Smooth muscle cell (in vitro differentiated cells): ENCODE measurements around the gene FBLN2. TPM values are rescaled to one million over a fixed set of nuclear protein-coding genes. Genes with fewer than 3 reads are reported as not detected.

ENCODE experiments used
- DNase-seq: peaks from one replicate; lab custom pipeline; 2025; ENCODE audit not compliant: unreplicated experiment; lab: John Stamatoyannopoulos, UW
- H2AFZ ChIP-seq: fragments of 200-600 bp; sonication (generic); 2 replicates; pipeline ENCODE4 v1.6.0; 2016; ENCODE audit warnings: antibody characterized with exemption, low read depth, mild to moderate bottlenecking
- H3F3A ChIP-seq: fragments of 200-600 bp; sonication (generic); 2 replicates; pipeline ENCODE4 v1.6.0; 2017; ENCODE audit warnings: antibody characterized with exemption, low read depth
- H3K27ac ChIP-seq: fragments of 200-600 bp; sonication (generic); 2 replicates; pipeline ENCODE4 v1.5.1; 2016; ENCODE audit warnings: low read depth, mild to moderate bottlenecking
- H3K27me3 ChIP-seq: fragments of 200-600 bp; sonication (generic); 2 replicates; pipeline ENCODE4 v1.6.1; 2016; ENCODE audit warnings: low read depth, mild to moderate bottlenecking
- H3K36me3 ChIP-seq: fragments of 200-600 bp; sonication (generic); 2 replicates; pipeline ENCODE4 v1.5.1; 2016; ENCODE audit warnings: low read depth
- H3K4me1 ChIP-seq: fragments of 200-600 bp; sonication (generic); 2 replicates; pipeline ENCODE4 v1.5.1; 2016; ENCODE audit warnings: low read depth
- H3K4me2 ChIP-seq: fragments of 200-600 bp; sonication (generic); 2 replicates; pipeline ENCODE4 v1.6.0; 2016; ENCODE audit warnings: mild to moderate bottlenecking
- H3K4me3 ChIP-seq: fragments of 200-600 bp; sonication (generic); 2 replicates; pipeline ENCODE4 v1.5.1; 2016; ENCODE audit warnings: mild to moderate bottlenecking
- H3K79me2 ChIP-seq: fragments of 200-600 bp; sonication (generic); 2 replicates; pipeline ENCODE4 v1.6.0; 2016; ENCODE audit warnings: low read depth, mild to moderate bottlenecking
- H3K9ac ChIP-seq: fragments of 200-600 bp; sonication (generic); 2 replicates; pipeline ENCODE4 v1.6.0; 2016; ENCODE audit warnings: low read depth
- H3K9me3 ChIP-seq: fragments of 200-600 bp; sonication (generic); replicated peaks from 2 replicates; pipeline ENCODE4 v1.5.1; 2016; ENCODE audit warnings: low read depth
- H4K20me1 ChIP-seq: fragments of 200-600 bp; sonication (generic); 2 replicates; pipeline ENCODE4 v1.6.0; 2016; ENCODE audit warnings: low read depth
- CTCF ChIP-seq: fragments of 200-600 bp; sonication (generic); IDR thresholded peaks from 2 replicates; pipeline ENCODE4 v1.5.1; 2017; ENCODE audit warnings: borderline replicate concordance, mild to moderate bottlenecking, antibody characterized with exemption; ENCODE audit not compliant: insufficient read depth, poor library complexity, severe bottlenecking
- WGBS: methylation state at CpG from one replicate; pipeline ENCODE4 v1.1.7; 2016; ENCODE audit warnings: low lambda C conversion rate; 5-methylcytosine and 5-hydroxymethylcytosine counted together
- polyA plus RNA-seq: library from polyadenylated mRNA; unstranded; fragments of >200 nt; fragmentation: Nextera tagmentation; extraction: Ambion mirVana; gene quantifications from 2 replicates; pipeline ENCODE4 v1.2.1, GENCODE V29; 2016
- total RNA-seq: library from RNA; depleted of rRNA; stranded (reverse); fragments of >200 nt; gene quantifications from 2 replicates; pipeline ENCODE4 v1.2.3, GENCODE V29; 2014

FBLN2 gene
- total and polyA plus RNA-seq, 2 experiments from 2014 or later, result 159 to 390 TPM

GRCh38 chr3:13631256-13631655, 82.3 kb downstream of the FBLN2 start:
- Histone ChIP-seq H3K9me3 (no peaks in the 10 kb centered on the region), H3K27ac (no peak overlapping the region), H3K79me2 (no peaks in the 10 kb centered on the region), H3K27me3 (no peaks in the 10 kb centered on the region), H3K4me2 (no peak overlapping the region), H3K9ac (no peak overlapping the region), H3K4me1 (no peaks in the 10 kb centered on the region), H3F3A (no peaks in the 10 kb centered on the region), H4K20me1 (no peaks in the 10 kb centered on the region), H3K36me3 (no peaks in the 10 kb centered on the region), H2AFZ (no peak overlapping the region), H3K4me3 (no peak overlapping the region)
- DNase-seq, result no peak
- 96% methylated on average over 13 of the region's 13 CpGs for WGBS
- TF ChIP-seq CTCF, result no peak

- Histone ChIP-seq H3K4me2 (no peak overlapping the region), H3K27ac (no peak overlapping the region), H4K20me1 (no peaks in the 10 kb centered on the region), H3K9me3 (no peaks in the 10 kb centered on the region), H3K79me2 (no peaks in the 10 kb centered on the region), H3K9ac (no peak overlapping the region), H2AFZ (no peak overlapping the region), H3K4me3 (no peak overlapping the region), H3K27me3 (no peaks in the 10 kb centered on the region), H3K4me1 (no peaks in the 10 kb centered on the region), H3K36me3 (no peaks in the 10 kb centered on the region), H3F3A (no peaks in the 10 kb centered on the region)
- 98% methylated on average over 13 of the region's 13 CpGs for WGBS
- no peak for TF ChIP-seq CTCF
- DNase-seq, result no peak
Measured at GRCh38 chr3:13633176-13633575, 84.3 kb downstream of the FBLN2 start.

- Histone ChIP-seq H3K27me3 (no peaks in the 10 kb centered on the region), H3K4me2 (no peak overlapping the region), H3K9ac (no peak overlapping the region), H3K4me3 (no peak overlapping the region), H3K4me1 (no peaks in the 10 kb centered on the region), H4K20me1 (no peaks in the 10 kb centered on the region), H2AFZ (no peak overlapping the region), H3K9me3 (no peaks in the 10 kb centered on the region), H3K27ac (no peak overlapping the region), H3F3A (no peaks in the 10 kb centered on the region), H3K36me3 (no peaks in the 10 kb centered on the region), H3K79me2 (no peaks in the 10 kb centered on the region)
- 92% methylated on average over 18 of the region's 18 CpGs for WGBS
- no peak for DNase-seq
- TF ChIP-seq CTCF, result no peak
Measured at GRCh38 chr3:13634151-13634550, 85.2 kb downstream of the FBLN2 start.

GRCh38 chr3:13634615-13635014, 85.7 kb downstream of the FBLN2 start:
- Histone ChIP-seq H3K4me3 (no peak overlapping the region), H3F3A (no peaks in the 10 kb centered on the region), H2AFZ (no peak overlapping the region), H4K20me1 (no peaks in the 10 kb centered on the region), H3K27me3 (no peaks in the 10 kb centered on the region), H3K79me2 (no peaks in the 10 kb centered on the region), H3K36me3 (no peaks in the 10 kb centered on the region), H3K9ac (no peak overlapping the region), H3K4me1 (no peaks in the 10 kb centered on the region), H3K27ac (no peak overlapping the region), H3K9me3 (no peaks in the 10 kb centered on the region), H3K4me2 (no peak overlapping the region)
- TF ChIP-seq CTCF, result no peak
- DNase-seq, result no peak
- WGBS, result 90% methylated on average over 10 of the region's 10 CpGs
